Spinal cord (tissue), 10 donors: Measurements from ENCODE around the gene CRYGN. TPM values are rescaled to one million over a fixed set of nuclear protein-coding genes. Genes with fewer than 3 reads are reported as not detected.

Experiments used
- DNase-seq, 6 donors: peaks; one replicate each; pipeline versions ENCODE4 v3.0.0 to v3.0.0-alpha.2; 2013 to 2015; ENCODE audit warnings: low spot score in 6 of 6, low read depth in 4 of 6
- H3K27ac ChIP-seq: one replicate; pipeline ENCODE4 v1.5.1; 2013; ENCODE audit warnings: low read depth, low read length, control low read depth
- H3K27me3 ChIP-seq: one replicate; pipeline ENCODE4 v1.6.1; 2013; ENCODE audit warnings: low read length; ENCODE audit not compliant: control insufficient read depth, insufficient read depth
- H3K36me3 ChIP-seq: one replicate; pipeline ENCODE4 v1.6.1; 2013; ENCODE audit warnings: low read length; ENCODE audit not compliant: control insufficient read depth, insufficient read depth
- H3K4me1 ChIP-seq: one replicate; pipeline ENCODE4 v1.6.1; 2013; ENCODE audit warnings: low read length; ENCODE audit not compliant: control insufficient read depth, insufficient read depth
- H3K4me3 ChIP-seq: one replicate; pipeline ENCODE4 v1.5.1; 2013; ENCODE audit warnings: low read depth, low read length, control low read depth
- H3K9me3 ChIP-seq: one replicate; pipeline ENCODE4 v1.6.1; 2013; ENCODE audit warnings: low read length; ENCODE audit not compliant: control insufficient read depth, insufficient read depth
- WGBS: methylation state at CpG from one replicate; pipeline ENCODE4 v1.1.5; 2013; ENCODE audit warnings: missing lambda C conversion rate; ENCODE audit not compliant: insufficient coverage; 5-methylcytosine and 5-hydroxymethylcytosine counted together
- polyA plus RNA-seq, 2 donors: library from polyadenylated mRNA; unstranded; fragments of 120-200 nt; gene quantifications; one replicate each; pipeline ENCODE4 v1.2.1, GENCODE V29; 2013; ENCODE audit not compliant: insufficient read length in 2 of 2
- total RNA-seq, 2 donors: library from RNA; depleted of rRNA in 1 of 2; stranded (reverse); fragments of 120-200 nt in 1 of 2; fragments of >200 nt in 1 of 2; gene quantifications; one replicate each; pipeline versions ENCODE4 v1.2.3 to v1.2.4, GENCODE V29; 2013 to 2014
- donor health status: healthy.

The CRYGN gene
- total and polyA plus RNA-seq, 4 donors, result 0.55 to 10.3 (median 2.2) TPM

DNA sequence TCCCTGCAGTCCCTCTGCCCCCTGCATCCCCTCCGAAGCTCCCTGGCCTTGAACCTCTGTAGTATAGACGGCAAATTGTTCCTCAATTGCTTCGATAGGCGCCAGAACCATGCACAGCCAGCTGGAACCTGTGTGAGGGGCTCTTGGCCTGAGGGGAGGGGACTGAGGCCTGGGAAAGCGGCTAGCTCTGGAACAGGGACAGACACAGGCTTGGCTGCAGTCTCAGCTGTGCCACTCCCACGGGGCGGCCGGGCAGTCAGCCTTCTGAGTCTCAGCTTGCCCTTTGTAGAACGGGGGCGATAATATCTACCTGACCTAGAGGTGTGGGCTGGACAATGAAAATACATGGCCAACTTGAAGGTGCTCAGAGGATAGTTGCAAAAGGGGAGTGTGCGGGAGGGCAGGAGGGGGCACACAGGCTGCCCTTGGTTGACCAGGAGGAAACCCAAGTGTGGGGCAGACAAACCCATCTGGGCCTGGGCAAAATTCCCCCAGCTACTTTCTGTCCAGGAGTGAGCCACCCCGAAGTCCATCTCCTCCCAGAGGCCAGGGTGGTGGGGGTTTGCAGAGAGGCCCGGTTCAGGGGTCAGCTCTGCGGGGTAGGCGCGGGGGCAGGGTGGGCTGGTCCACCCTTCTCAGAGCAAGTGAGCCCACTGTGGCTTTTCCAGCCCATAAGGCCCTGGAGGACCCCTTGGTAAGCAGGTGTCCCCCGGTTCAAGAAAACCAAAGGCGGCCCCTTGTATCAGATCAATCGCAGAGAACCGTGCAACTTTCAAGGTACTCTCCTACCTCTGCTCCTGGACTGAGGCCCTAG, 4.6 kb downstream of the CRYGN start:
- no peaks in the 10 kb centered on the region for H3K36me3 ChIP-seq
- peaks cover 38% of the 10 kb centered on the region for H3K4me1 ChIP-seq
- peak overlapping the region; percentile 92 for H3K27ac ChIP-seq
- 77% methylated on average over 15 of the region's 20 CpGs for WGBS
- no peak for DNase-seq
- no peak overlapping the region for H3K4me3 ChIP-seq
- peaks cover 10% of the 10 kb centered on the region for H3K27me3 ChIP-seq
- no peaks in the 10 kb centered on the region for H3K9me3 ChIP-seq

DNA sequence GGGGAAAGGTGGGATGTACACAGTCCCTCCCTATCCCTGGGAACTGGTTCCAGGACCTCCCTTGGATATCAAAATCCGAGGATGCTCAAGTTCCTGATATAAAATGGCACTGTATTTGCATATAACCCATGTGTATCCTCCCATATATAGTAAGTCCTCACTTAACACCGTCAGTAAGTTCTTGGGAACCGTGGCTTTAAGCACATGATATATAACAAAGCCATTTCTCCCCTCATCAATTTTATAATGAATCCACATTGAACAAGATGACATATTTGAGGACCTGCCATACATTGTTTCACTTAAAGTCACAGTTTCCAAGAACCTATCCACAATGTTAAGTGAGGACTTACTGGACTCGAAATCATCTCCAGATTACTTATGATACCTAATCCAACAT, 5.4 kb downstream of the CRYGN start:
- Histone ChIP-seq H3K4me1 (peaks cover 38% of the 10 kb centered on the region), H3K27ac (no peak overlapping the region), H3K36me3 (no peaks in the 10 kb centered on the region), H3K4me3 (no peak overlapping the region), H3K9me3 (no peaks in the 10 kb centered on the region), H3K27me3 (peaks cover 8% of the 10 kb centered on the region)
- no peak for DNase-seq
- WGBS, result 93% methylated on average over 3 of the region's 4 CpGs

DNA sequence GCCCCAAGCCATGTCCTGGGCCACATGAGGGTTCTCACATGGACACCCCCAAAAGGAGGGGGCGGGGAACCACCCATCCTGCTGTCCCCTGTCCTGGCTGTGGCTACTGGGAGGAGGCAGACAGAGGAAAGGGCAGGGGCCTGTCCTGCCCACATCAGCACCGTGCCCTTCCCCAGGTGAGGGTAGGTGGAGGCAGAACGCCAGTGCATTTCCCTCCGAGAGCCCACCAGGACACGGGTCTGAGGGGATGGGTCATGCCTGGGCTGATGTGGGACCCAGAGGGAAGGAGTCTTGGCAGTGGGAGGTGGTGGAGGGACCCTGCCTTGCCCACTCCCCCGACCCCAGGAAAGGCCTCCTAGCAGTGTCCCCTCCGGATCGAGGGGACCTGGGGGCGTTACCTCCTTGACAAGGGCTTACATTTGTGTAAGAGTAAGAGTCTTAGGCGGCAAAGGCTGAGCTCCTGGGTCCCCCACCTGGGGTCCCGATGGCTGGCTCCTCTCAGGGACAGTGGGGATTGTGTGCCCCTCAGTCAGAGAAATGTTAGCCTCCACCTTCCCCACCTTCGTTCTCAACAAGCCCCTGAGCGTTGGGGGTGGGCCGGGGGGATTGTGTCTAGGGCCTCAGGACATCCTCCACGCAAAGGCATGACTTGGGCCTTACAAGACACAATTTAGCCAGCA, 6.1 kb downstream of the CRYGN start:
- Histone ChIP-seq H3K9me3 (no peaks in the 10 kb centered on the region), H3K36me3 (no peaks in the 10 kb centered on the region), H3K4me3 (no peak overlapping the region), H3K27me3 (peaks cover under 1% of the 10 kb centered on the region), H3K4me1 (peaks cover 39% of the 10 kb centered on the region), H3K27ac (no peak overlapping the region)
- 92% methylated on average over 12 of the region's 15 CpGs for WGBS
- no peak for DNase-seq

GRCh38 chr7:151432658-151433521, 7.1 kb downstream of the CRYGN start:
- Histone ChIP-seq H3K9me3 (no peaks in the 10 kb centered on the region), H3K4me3 (no peak overlapping the region), H3K36me3 (no peaks in the 10 kb centered on the region), H3K27ac (no peak overlapping the region), H3K4me1 (peaks cover 49% of the 10 kb centered on the region), H3K27me3 (no peaks in the 10 kb centered on the region)
- no peak for DNase-seq
- 85% methylated on average over 10 of the region's 14 CpGs for WGBS

DNA sequence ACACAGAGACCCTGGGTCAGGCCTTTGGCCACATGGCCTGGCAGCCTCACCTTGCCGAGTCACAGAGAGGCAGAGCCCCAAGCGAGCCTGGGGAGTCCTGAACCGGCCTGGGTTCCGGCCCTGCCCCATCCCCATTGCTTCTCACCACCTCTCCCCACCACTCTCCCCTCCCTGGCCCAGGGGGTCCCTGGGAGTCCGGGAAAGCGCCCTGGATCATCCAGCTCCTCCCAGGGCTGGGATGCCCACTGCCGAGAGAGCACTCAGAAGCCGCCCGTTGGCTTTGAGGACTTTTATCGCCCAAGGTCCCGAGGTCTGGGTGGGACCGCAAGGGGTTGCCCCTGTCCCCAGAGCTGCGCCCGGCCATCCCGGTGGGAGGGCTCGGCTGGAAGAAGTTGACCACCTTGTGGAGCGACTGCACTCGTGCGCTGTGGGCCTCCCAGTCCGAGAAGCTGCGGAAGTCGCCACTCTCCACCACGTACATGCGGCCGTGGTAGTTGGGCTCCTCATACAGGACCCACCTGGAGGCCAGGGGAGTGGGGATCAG, 8.1 kb downstream of the CRYGN start:
- no peaks in the 10 kb centered on the region for H3K9me3 ChIP-seq
- H3K27me3 ChIP-seq, result no peaks in the 10 kb centered on the region
- H3K4me3 ChIP-seq, result no peak overlapping the region
- no peak for DNase-seq
- H3K36me3 ChIP-seq, result no peaks in the 10 kb centered on the region
- WGBS, result 94% methylated on average over 25 of the region's 25 CpGs
- H3K4me1 ChIP-seq, result peaks cover 59% of the 10 kb centered on the region
- H3K27ac ChIP-seq, result no peak overlapping the region

GRCh38 chr7:151431281-151431767, 8.6 kb downstream of the CRYGN start:
- H3K36me3 ChIP-seq, result no peaks in the 10 kb centered on the region
- DNase-seq, result no peak
- H3K4me3 ChIP-seq, result no peak overlapping the region
- no peak overlapping the region for H3K27ac ChIP-seq
- no peaks in the 10 kb centered on the region for H3K9me3 ChIP-seq
- WGBS, result 97% methylated on average over 11 of the region's 13 CpGs
- no peaks in the 10 kb centered on the region for H3K27me3 ChIP-seq
- H3K4me1 ChIP-seq, result peaks cover 58% of the 10 kb centered on the region

- no peak overlapping the region for H3K4me3 ChIP-seq
- H3K27ac ChIP-seq, result no peak overlapping the region
- no peak for DNase-seq
- 94% methylated on average over 11 of the region's 16 CpGs for WGBS
- no peaks in the 10 kb centered on the region for H3K27me3 ChIP-seq
- H3K9me3 ChIP-seq, result no peaks in the 10 kb centered on the region
- H3K36me3 ChIP-seq, result no peaks in the 10 kb centered on the region
- peaks cover 54% of the 10 kb centered on the region for H3K4me1 ChIP-seq
Observed at GRCh38 chr7:151430391-151431205, 9.3 kb downstream of the CRYGN start.

DNA sequence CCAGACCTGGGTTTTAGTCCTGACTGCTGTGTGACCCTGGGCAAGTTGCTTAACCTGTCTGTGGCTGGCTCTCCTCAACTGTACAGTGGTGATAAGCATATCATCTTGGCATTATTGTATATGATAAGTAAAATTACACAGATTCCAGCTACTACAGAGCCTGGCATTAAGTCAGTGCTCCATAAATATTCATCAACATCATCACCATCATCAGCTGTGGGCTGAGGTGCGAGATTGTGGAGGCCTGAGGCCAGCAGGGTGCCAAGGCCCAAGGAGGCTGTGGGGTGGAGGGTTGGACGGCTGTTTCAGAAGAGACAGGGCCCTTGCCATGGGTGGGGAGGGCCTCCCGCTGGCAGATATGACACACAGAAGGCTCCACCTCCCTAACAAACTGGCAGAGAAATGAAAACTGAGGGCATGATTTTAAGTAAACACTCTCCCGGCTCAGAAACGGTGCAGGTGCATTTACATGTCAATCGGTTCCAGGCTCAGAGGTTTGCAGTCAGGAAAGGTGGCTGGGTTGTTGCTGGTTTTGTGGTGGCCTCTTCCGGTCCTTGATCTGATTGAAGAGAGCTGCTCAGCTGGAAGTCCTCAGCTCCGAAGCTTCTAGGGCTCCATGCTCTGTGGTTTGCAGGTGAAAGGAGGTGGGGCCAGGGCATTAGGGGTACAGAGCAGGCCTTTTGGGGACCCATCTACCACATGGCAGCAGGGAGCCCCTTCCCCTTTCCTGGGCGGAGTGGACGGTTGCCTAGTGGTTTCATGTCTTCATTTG, 10.2 kb downstream of the CRYGN start:
- peak overlapping the region; percentile 89 for H3K27ac ChIP-seq
- H3K27me3 ChIP-seq, result no peaks in the 10 kb centered on the region
- WGBS, result 68% methylated on average over 3 of the region's 10 CpGs
- H3K4me1 ChIP-seq, result peaks cover 46% of the 10 kb centered on the region
- DNase-seq, result peak in 1 of 6 donors; percentile 48
- H3K4me3 ChIP-seq, result no peak overlapping the region
- H3K9me3 ChIP-seq, result no peaks in the 10 kb centered on the region
- H3K36me3 ChIP-seq, result no peaks in the 10 kb centered on the region
